Omental fat pad (tissue), 4 donors: ENCODE results near the gene SYT12. TPM values are rescaled to one million over a fixed set of nuclear protein-coding genes. Genes with fewer than 3 reads are reported as not detected.
"Not testable (repeated sequence)": the region's sequence is repeated elsewhere in the genome, so short reads cannot be mapped to it uniquely, and the experiment has no call there.

Experiments
- ATAC-seq: fragments of 150-250 bp; one replicate; pipeline ENCODE4 v1.9.1; 2016; ENCODE audit warnings: mild to moderate bottlenecking, moderate library complexity; ENCODE audit not compliant: low FRiP score
- DNase-seq: peaks from one replicate; pipeline ENCODE4 v3.0.0-alpha.2; 2019; ENCODE audit warnings: low spot score
- total RNA-seq, 4 donors: library from RNA; depleted of rRNA; stranded (reverse); fragments of >200 nt; gene quantifications; one replicate each; pipeline ENCODE4 v1.1.0, GENCODE V29; 2016
- TF ChIP-seq, protein P1 (sequence below), 3 donors: fragments of 450-650 bp; IDR thresholded peaks; one replicate each; pipeline ENCODE4 v1.5.1; 2016 to 2017; ENCODE audit warnings: antibody characterized with exemption in 3 of 3, mild to moderate bottlenecking in 3 of 3, moderate library complexity in 2 of 3

SYT12 gene
- total RNA-seq, 4 donors from 2014 or later = 0.36 to 1.8 (median 0.37) TPM; not detected in 1

DNA sequence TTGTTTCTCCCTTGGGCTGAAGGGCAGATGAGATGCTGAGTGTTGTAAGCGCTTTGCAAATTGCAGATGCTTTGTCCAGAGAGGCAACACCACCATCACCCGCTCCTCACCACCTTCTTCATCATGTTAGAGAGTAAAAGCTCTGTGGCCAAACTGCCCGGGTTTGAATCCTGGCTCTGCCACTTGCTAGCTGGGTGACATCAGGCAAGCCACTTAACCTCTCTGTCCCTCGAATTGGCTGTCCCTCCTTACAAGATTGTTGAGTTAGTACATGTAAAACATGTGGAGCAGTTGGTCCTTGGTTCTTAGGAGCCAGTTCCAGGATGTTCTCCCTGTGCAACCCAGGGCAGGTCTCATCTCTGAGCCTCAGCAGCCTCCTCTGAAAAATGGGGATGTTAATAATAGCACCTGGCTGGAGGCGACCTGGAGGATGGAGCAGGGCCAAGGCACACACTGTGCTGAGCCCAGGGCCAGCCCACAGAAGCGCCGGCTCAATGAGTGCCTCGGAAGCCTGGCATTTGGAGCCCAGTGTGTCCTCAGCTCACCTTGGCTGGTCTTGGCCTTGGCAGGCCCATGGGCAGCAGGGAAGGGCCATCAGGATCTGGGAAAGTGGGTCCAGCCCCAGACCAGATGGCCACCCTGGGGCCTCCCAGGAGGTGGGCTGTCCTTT, 37.3 kb upstream of the SYT12 start:
- TF ChIP-seq, protein P1, sequence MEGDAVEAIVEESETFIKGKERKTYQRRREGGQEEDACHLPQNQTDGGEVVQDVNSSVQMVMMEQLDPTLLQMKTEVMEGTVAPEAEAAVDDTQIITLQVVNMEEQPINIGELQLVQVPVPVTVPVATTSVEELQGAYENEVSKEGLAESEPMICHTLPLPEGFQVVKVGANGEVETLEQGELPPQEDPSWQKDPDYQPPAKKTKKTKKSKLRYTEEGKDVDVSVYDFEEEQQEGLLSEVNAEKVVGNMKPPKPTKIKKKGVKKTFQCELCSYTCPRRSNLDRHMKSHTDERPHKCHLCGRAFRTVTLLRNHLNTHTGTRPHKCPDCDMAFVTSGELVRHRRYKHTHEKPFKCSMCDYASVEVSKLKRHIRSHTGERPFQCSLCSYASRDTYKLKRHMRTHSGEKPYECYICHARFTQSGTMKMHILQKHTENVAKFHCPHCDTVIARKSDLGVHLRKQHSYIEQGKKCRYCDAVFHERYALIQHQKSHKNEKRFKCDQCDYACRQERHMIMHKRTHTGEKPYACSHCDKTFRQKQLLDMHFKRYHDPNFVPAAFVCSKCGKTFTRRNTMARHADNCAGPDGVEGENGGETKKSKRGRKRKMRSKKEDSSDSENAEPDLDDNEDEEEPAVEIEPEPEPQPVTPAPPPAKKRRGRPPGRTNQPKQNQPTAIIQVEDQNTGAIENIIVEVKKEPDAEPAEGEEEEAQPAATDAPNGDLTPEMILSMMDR (IDR thresholded peaks at IDR 0.05) = no peak
- ATAC-seq = no peak
- DNase-seq = no peak

DNA sequence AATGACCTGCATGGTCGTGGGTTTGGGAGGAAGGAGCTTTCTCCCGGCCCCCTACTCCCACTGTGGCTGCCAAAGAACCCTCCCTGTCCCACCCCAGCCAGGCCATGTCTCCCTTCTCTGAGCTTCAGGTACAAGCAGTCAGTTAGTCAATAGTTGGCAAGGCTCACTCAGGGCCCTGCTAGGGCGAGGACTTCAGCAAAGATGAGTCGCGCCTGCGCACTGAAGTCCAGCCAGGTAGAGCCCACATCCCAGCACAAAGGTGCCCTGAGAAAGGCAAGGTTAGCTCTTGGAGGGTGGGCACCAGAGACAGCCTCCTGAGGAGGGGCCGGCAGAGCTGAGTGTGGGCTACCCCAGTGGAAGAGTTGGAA, 36.8 kb upstream of the SYT12 start:
- TF ChIP-seq, protein P1 (IDR thresholded peaks at IDR 0.05) = no peak
- no peak for DNase-seq
- no peak for ATAC-seq

DNA sequence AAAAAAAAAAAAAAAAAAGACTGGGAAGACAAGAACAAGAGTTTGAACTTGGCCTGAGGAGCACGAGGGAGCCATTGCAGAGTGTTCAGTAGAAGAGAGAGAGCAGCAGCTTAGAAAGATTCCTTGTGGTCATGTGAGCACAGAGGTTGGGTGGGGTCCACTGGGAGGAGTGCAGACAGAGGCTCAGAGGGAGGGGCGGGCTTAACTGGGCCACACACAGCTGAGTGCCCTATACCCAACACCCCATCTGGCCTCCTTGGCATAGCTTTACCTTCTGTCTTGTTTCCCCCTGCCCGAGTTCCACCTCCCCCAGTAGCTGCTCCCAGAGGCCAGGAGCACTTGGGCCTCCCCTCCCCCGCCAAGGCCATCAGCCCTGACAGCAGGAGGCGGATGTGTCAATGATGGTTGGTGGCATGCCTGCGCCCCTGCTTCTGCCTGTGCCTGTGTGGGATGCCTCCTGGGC, 35.7 kb upstream of the SYT12 start:
- no peak for ATAC-seq
- TF ChIP-seq, protein P1 (IDR thresholded peaks at IDR 0.05) = no peak
- no peak for DNase-seq

DNA sequence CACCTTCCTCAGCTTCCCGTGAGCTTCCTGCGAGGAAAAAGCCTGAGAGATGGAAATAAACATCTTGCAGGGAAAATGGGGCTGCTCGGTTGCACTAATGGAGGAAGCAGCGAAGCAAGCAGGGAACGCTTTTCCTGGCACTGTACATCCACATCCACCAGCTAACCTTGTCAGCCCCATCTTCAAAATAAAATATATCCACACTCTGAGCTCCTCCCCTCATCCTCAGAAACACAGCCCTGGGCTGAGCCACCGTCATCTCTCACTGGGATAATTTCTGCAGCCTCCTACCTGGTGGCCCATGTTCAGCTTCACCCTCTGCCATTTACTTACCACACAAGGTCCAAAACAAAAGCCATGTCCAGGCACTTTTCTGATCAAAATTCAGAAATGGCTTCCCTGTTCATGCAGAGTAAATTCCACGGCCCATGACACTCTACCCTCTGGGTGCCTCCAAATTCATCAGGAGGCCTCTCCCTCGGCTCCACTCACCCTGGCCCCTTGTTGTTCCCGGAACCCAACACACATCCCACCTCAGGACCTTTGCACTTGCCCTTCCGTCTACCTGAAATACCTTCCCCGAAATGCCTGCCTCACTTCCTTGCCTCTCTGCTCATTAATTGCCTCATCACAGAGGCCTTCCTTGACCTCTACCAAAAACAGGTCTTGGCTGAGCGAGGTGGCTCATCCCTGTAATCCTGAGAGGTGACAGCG, 34.9 kb upstream of the SYT12 start:
- ATAC-seq (no peak), DNase-seq (no peak)
- TF ChIP-seq, protein P1 (IDR thresholded peaks at IDR 0.05) = no peak

DNA sequence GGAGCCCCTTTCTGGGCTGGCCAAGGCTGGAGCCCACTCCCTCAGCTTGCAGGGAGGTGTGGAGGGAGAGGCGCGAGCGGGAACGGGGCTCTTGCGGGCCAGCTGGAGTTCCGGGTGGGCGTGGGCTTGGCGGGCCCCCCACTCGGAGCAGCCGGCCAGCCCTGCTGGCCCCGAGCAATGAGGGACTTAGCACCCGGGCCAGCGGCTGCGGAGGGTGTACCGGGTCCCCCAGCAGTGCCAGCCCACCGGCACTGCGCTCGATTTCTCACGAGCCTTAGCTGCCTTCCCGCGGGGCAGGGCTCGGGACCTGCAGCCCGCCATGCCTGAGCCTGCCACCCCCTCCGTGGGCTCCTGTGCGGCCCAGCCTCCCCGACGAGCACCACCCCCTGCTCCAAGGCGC, 34.2 kb upstream of the SYT12 start:
- DNase-seq, ATAC-seq: not testable (repeated sequence)

DNA sequence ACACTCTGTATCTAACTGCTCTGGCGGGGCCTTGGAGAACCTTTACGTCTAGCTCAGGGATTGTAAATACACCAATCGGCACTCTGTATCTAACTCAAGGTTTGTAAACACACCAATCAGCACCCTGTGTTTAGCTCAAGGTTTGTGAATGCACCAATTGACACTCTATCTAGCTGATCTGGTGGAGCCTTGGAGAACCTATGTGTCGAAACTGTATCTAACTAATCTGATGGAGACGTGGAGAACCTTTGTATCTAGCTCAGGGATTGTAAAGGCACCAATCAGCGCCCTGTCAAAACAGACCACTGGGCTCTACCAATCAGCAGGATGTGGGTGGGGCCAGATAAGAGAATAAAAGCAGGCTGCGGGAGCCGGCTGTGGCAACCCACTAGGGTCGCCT, 33.6 kb upstream of the SYT12 start:
- not testable (repeated sequence) for ATAC-seq, DNase-seq

DNA sequence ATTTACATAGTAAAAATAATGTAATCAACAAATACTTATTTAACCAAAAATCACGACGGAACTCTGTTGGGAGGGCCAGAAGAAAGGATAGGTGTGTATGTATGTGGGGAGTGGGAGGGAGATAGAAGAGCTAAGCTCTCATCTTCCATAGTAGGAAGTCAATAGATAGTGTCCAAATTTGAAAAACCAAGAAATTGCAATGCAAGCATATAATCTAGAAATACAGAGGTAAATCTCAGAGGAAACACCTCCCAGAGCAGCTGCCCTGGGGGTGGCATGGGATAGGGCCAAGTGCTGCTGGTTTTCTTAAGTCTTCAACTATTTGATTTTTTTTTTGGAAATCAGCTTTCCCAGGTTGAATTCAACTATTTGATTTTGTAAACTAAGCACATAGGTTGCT, 30.9 kb upstream of the SYT12 start:
- no peak for ATAC-seq

More for the DNA sequence above, 30.9 kb upstream of the SYT12 start:
- TF ChIP-seq, protein P1 (IDR thresholded peaks at IDR 0.05) = no peak
- no peak for DNase-seq
